NCI-H1092 treated with DMSO at 0.1 percent for 48 hours (cell line): ENCODE results near the gene ATE1.

Experiments used
- DNase-seq: peaks from one replicate; lab custom pipeline; 2025; lab: John Stamatoyannopoulos, UW

Gene ATE1

DNA sequence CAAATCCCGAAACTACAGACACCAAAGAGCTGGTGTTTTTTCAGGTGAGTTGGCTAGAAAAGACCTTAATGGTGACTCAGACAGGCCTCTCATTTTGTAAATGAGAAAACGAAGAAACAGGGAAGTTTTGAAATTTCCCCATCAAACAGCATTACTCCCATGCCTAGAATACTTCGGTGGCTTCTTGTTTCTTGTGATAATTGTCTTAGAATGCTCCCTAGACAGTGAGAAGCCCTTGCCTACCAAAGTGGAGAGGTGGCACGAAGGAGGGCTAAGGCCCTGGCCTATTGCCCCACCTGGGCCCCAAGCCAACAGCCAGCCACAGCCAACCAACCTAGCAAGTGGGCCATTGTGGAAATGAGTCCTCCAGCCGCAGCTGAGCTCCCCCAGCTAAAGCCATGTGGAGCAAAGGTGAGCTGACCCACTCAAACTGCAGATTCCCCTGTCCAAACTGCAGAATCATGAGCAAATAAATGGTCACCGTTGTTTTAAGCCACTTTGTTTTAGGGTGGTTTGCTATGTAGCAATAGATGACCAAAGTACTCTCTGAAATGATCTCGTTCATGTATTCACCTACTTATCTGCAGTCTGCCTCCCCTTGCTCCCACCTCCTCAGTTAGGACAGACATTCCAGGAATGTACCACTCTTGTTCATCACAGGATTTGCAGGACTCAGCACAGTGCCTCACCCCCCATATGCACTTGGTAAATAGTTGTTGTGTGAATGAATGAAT, 231.9 kb downstream of the ATE1 start:
- DNase-seq = no peak

DNA sequence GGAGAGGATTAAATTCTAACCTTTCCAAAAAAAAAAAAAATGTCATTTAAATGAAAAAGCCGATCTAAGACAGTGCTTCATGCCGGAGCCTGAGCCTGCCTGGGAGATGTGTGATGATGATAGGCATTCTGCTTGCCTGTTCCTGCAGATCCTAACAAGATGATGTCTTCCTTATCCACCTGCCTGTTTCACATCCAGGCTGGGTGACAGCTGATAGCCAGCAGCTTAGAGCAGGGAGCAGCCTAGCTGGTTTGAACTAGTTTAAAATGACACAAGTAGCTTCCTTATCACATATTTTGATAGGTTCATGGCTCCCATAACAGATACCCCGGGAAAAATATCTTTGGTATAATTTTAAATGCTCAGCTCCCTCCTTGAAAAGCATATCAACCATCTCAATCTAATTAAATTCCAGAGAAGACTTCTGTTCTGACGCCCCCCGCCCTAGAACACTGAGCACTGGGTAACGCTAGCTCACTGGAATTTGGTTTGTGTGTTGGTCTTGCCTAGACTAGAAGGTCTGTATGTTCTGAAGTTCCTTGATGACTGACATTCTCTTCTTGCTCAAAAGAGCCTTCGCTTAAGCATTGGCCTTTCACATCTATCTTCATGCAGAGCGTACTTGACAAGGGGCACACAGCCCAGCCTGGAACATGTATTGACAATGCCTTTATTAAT, 232.7 kb downstream of the ATE1 start:
- no peak for DNase-seq

- DNase-seq = no peak
Measured at GRCh38 chr10:121694327-121694965, 233.4 kb downstream of the ATE1 start.

GRCh38 chr10:121692626-121693025, 235.2 kb downstream of the ATE1 start:
- DNase-seq = no peak

DNA sequence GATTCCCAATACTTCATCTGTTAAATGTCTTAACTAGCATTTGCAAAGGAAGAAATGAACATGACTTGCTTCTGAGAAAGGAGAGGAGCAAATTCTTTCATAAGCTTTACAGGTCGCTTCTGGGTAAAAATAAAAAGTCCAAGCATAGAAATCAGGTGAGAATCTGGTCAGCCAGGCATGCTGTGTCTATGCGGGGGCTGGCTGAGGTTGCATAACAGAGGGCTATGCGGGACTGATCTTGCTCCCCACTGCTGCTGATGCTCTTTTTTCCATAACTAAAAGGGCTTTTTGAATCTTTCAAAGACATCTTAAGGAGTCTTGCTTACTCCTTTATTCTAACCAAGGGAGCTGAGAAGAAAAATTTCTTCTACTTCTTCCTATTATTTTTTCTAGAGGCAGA, 236.9 kb downstream of the ATE1 start:
- DNase-seq = no peak
